Middle frontal gyrus (tissue), 1 donor: ENCODE data around the gene OPN4.
"Not testable (repeated sequence)": the region's sequence is repeated elsewhere in the genome, so short reads cannot be mapped to it uniquely, and the experiment has no call there.

Source experiments
- DNase-seq: peaks from one replicate; pipeline ENCODE4 v3.0.0-alpha.2; 2015; ENCODE audit warnings: low spot score; ENCODE audit errors: extremely low spot score

Gene OPN4

GRCh38 chr10:86654411-86655172 lies at the start of gene OPN4:
OPN4 (plus strand) TSS chr10:86654547; CDS start chr10:86654784, 237 bp downstream.
- no peak for DNase-seq

DNA sequence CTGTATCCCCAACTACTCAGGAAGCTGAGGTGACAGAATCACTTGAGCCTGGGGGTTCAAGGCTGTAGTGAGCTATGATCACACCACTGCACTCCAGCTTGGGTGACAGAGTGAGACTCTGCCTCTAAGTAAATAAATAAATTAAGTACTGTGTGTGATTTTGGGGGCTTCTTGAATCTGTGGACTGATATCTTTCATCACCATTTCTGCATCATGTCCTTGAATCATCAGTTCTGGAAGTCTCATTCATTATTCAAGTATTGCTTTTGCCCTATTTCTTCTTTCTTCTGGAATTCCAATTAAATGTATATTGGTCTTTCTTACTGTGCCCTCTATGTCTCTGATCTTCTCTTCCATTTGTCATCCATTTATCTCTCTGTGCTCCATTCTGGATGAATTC lies 46.7 kb upstream of the OPN4 start:
- DNase-seq: no peak

GRCh38 chr10:86609920-86610319 lies 44.4 kb upstream of the OPN4 start:
- no peak for DNase-seq

- no peak for DNase-seq
Measured at GRCh38 chr10:86611386-86611785, 43.0 kb upstream of the OPN4 start.

GRCh38 chr10:86613096-86613495 lies 41.3 kb upstream of the OPN4 start:
- no peak for DNase-seq

GRCh38 chr10:86613905-86614304 lies 40.4 kb upstream of the OPN4 start:
- no peak for DNase-seq

DNA sequence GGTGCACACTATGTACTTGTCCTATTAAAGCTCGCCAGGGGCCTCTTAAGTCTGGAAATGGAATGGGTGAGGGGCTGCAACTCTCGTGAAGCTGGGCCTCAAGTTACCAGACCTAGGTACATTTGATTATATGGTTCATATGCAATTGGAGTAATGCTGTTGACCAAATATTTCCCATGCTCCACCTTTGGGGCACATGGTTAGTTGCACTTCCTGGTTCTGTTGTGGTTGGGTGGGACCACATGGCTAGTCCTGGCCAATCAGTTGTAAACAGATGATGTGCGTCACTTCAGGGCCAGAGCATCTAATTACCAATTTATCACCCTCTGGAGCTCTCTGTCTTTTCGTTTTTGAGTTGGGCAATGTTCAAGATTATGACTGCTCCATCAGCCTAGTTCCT lies 39.5 kb upstream of the OPN4 start:
- no peak for DNase-seq

DNA sequence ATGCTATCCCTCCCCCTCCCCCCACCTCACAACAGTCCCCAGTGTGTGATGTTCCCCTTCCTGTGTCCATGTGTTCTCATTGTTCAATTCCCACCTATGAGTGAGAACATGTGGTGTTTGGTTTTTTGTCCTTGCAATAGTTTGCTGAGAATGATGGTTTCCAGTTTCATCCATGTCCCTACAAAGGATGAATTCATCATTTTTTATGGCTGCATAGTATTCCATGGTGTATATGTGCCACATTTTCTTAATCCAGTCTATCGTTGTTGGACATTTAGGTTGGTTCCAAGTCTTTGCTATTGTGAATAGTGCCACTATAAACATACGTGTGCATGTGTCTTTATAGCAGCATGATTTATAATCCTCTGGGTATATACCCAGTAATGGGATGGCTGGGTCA lies 37.1 kb upstream of the OPN4 start:
- DNase-seq: not testable (repeated sequence)

- DNase-seq: no peak
Measured at GRCh38 chr10:86628311-86628710, 26.0 kb upstream of the OPN4 start.

GRCh38 chr10:86630079-86630478 lies 24.3 kb upstream of the OPN4 start:
- DNase-seq: no peak

GRCh38 chr10:86632009-86632800 lies 22.1 kb upstream of the OPN4 start:
- DNase-seq: no peak

GRCh38 chr10:86632951-86633350 lies 21.4 kb upstream of the OPN4 start:
- no peak for DNase-seq

DNA sequence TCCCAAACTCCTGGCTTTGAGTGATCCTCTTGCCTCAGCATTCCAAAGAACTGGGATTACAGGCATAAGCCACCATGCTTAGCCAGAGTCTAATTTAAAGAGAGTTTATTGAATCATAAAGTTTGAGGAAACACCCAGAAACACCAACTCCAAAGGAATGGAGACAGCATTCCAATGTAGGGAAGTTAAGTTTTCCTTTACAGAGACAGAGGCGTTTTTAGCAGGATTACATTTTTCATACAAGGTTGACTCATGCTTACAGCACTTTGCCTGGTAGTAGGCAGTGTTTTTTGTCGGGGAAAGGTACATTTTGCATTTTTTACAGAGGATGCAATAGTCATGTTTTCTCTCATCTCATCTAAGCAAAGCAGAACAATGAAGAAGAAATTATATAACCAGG lies 18.9 kb upstream of the OPN4 start:
- DNase-seq: no peak

- no peak for DNase-seq
Measured at GRCh38 chr10:86636311-86636710, 18.0 kb upstream of the OPN4 start.

DNA sequence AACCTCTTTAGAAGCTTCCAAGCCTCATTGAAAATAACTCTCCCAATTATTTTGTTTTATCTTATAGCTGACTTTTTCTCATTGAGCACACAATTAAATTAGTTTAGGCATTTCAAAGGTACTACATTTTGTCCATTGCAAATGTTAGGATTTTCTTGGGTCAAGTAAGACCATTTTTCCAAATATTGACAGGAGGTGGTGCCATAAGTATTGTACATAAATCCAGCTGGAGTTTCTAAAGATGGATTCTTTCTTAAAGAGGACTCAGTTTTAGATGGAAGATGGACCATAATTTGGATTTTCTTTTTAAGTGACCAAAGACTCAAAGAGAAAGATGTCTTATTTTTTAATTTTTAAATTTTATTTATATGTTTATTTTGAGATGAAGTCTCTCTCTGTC lies 12.3 kb upstream of the OPN4 start:
- no peak for DNase-seq

DNA sequence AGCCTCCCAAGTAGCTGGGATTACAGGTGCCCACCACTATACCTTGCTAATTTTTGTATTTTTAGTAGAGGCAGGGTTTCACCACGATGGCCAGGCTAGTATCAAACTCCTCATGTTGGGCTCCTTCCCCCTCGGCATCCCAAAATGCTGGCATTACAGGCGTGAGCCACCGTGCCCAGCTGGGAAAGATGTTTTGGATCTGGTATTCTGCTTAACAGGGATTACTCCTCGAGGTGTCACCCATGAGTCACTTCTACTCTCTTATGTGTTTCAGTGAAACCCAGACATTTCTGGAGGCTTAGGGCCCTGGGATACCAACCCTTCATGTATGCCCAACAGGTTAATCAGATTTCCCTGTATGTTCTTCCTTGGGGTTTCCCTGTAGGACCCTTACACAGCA lies 11.8 kb upstream of the OPN4 start:
- DNase-seq: no peak

GRCh38 chr10:86644152-86644793 lies 10.1 kb upstream of the OPN4 start:
- no peak for DNase-seq

DNA sequence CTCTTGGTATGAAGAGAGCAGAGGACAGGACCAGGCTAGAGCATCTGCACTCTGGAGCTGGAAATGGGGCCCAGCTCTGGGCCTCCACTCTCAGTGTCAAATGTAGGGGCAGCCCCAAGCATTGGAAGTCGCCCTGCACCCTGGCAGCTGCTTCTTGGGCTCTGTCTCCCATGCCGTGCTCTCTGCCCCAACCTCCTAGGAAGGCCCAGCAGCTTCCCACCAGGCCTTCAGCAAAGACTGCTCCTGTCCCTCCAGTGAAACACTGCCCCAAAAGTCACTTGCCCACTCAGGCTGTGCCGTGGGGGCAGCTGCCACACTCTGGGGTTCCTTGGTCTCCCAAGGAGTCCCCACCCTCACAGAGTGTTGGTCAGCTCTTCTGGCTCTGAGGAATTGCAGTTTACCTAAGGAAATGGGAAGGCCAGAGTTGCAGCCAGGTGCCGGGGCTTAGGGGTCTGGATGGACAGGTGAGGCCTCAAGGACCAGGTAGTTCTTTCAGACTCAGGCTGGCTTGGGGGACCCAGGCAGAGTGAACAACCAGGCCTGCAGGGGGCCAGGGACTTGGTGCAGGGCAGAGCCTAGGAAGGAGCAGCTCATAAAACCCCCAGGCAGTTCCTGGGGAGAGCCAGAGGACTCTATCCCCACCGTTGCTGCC lies 9.4 kb upstream of the OPN4 start:
- DNase-seq: no peak

- DNase-seq: not testable (repeated sequence)
Measured at GRCh38 chr10:86645621-86646165, 8.7 kb upstream of the OPN4 start.

GRCh38 chr10:86646532-86646931 lies 7.8 kb upstream of the OPN4 start:
- DNase-seq: no peak

DNA sequence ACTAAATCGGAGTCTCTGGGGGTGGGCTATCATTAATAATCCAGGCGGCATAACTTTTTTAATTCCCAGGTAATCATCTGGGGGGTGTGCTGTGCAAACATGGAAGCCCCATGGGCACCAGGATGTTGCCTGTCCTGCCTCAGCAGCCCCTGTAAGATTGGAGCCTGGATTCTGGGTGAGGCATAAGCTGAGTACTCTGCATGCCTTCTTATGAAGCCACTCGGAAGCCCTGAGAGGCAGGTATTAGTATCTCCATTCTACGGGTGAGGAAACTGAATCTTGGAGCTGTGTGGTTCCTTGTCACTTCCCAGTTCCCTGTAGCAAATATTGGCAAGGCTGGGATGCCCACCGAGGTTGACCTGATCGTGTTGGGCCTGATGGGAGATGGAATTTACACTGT lies 7.4 kb upstream of the OPN4 start:
- DNase-seq: no peak
